CD4-positive, alpha-beta T cell treated with Interleukin-6 for 4 hours (primary cell): Measurements from ENCODE around the gene ATP5PB.

Experiments used
- DNase-seq: peaks from one replicate; pipeline ENCODE4 v3.0.0-alpha.2; 2020; ENCODE audit warnings: mixed read lengths

ATP5PB gene

DNA sequence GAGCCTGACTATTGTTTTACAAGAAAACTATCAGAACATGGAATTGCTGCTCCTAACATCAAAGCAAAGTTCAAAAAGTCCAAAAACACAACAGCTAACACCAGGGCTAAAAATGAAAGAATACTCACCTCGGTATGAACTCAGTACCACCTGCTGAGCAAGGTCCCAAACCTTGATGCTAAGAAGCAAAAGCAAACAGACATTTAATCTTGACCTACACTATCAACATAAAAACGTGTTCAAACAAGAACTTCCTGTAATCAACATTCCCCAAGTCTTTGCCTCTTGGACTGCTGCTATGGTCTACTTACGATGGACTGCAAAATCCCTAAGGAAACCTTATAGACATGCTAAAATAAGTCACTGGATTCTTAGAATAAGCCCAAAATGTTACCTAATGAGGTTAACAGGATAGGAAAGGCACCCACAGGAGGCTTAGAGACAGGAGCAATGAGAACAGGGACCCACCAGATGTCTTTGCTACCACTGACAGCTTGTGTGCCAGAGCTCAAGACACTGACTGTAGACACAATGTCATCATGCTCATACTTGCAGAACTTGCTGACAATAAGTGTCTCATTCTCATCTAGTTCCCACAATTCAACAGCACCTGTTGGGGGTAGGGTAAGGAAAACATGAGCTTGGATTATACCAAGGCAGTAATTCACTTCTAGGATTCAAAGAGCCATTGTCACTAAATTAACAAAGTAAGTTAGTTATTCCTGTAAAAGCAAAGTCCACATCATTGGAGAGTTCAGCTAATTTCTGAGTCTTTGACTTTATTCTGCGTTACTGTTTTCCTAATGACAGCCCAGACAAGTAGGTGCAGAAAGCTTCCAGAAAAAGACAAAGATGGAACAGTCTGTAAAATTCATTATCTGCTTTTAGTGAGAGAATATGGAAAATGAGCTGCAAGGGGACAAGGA lies 2.0 kb upstream of the ATP5PB start:
- DNase-seq = no peak

DNA sequence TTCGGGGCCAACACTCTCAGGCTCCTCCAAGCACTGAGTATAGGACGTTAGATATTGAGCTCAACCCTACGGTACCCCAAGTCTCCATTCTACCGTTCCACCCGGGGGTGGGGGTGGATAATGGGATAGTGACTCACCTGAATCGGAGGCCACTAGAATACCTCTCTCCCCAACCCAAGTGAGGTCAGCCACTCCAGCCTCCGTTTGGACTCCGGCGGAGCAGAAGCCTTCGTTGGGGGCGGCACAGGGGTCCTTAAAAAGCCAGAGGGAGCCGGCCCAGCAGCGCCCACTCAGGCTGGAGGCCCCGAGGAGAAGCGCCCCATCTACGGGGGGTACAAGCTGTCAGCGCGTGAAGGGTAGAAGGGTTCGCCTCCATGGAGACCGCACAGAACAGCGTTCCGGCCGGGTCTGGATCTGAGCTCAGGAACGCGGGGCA lies 764 bp upstream of the ATP5PB start:
- DNase-seq = no peak

DNA sequence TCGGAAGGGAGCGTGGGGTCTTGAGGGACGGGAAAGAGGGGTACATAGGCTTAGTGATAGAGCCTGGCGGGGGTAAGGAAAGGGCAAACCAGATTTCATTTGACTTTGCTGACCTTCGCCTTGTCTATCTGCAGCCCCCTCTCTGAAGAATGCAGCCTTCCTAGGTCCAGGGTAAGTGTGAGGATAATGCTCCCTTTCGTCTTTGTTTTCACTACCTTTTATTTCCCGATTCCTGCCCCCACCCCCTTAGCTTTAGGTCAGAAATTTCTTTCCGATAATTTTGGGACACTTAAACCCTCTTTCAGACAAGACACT lies 396 bp downstream of the ATP5PB start:
- DNase-seq = no peak

DNA sequence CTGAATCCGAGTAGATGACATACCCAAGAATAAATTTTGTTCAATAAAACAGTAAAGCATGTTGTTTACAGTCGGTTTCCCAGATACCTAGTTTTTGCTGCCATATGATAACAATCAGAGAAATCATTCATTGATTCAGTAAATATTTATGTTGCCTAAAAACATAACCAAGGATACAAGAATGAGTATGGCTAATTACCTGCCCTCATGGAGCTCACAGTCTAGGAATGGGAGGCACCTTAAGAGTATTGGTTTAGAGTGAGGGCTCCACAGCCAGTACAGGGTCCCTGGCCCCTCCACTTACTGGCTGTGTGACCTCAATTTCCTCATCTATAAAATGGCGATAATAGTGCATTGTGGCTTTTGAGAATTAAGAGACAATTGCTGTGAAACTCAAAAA lies 921 bp downstream of the ATP5PB start:
- no peak for DNase-seq

DNA sequence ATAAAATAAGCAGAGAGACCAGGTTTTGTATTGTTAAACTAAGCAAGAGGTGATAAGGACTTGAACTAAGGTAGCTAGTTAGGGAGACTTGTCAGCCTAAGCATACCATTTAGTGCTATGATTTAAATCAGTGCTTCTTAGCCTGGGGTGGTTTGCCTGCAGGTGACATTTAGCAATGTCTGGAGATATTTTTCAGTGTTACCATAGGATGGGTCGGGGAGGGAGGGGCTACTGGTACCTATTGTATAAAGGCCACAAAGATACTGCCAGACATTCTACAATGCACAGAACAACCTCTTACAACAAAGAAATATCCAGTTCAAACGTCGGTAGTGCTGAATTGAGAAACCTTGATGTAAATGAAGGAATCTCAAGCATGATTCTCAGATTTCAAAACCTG lies 3.3 kb downstream of the ATP5PB start:
- DNase-seq = no peak

DNA sequence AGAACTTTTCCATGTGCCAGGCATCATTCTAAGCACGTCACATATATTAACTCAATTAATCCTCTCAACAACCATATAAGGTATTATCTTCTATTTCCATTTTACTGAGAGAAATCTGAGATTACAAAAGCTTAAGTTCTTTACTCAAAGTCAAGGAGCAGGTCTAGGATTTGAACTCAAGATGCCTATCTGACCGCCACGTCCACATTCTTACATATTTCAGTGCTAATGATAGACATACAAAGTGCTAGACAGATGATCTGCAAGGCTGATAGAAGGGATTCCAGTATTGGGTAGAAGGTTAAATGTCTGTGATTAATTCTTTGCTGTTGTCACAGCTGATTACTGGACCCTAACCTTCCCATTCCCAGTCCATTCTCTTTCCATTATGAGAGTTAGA lies 4.4 kb downstream of the ATP5PB start:
- DNase-seq = no peak

DNA sequence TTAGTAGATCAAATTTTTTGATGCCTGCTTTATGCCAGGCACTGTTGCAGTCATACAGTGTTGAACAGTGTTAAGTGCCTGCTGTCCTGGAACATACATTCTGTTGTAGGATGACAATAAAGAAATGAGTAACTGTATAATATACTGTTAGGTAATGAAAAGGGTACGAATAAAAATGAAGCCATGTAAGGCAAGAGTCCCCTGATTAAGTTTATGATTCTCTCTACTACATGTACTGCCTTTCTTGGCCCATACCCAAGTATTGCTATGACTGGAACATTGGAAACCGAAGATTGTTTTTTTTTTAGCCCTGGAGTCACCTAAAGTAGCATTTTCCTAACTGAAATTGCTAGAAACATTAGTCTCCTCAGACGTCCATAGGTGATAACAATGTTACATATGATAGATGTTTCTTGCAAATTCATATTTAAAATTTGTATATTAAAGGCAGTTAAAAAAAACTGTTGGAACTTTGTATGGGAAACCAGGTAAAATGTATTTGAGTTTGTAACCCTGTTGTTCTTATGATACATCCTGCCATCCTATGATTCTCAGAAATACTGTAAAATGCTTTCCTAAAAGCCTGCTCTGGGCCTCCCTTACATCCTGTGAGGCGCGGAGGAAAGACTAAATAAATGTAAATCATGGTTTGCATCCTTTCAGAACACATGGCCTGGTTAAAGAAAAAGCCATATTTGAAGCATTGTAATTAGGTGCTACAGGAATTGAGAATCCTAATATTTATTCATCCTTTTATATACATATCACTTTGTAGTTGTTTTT lies 5.8 kb downstream of the ATP5PB start:
- DNase-seq = no peak

DNA sequence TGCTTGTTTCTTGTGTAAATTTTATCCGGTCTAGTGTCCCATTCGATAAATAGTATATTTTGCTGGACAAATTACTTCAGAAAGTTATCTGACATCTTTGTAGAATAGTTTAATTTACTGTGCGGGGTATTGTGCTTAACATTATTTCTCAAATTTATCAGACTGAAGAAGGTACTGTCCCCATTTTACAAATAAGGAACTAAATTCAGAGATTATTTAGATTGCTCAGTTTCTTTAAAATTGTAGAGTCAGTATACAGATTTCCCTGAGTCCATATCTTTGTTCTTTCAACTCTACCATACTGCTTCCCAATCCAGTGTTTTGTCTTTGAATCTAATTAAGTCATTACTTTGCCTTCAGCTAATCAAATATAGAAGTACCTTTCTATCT lies 6.4 kb downstream of the ATP5PB start:
- no peak for DNase-seq

DNA sequence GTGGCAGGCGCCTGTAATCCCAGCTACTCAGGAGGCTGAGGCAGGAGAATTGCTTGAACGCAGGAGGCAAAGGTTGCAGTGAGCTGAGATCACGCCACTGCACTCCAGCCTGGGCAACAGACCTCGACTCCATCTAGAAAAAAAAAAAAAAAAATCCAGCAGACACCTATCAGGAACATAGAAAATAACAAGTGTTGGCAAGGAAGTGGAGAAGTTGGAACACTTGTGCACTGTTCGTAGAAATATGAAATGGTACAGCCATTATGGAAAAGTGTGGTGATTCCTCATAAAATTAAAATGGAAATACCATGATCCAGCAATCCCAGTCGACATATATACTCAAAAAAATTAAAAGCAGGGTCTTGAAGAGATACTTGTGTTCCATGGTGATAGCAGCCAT lies 12.5 kb downstream of the ATP5PB start:
- no peak for DNase-seq

DNA sequence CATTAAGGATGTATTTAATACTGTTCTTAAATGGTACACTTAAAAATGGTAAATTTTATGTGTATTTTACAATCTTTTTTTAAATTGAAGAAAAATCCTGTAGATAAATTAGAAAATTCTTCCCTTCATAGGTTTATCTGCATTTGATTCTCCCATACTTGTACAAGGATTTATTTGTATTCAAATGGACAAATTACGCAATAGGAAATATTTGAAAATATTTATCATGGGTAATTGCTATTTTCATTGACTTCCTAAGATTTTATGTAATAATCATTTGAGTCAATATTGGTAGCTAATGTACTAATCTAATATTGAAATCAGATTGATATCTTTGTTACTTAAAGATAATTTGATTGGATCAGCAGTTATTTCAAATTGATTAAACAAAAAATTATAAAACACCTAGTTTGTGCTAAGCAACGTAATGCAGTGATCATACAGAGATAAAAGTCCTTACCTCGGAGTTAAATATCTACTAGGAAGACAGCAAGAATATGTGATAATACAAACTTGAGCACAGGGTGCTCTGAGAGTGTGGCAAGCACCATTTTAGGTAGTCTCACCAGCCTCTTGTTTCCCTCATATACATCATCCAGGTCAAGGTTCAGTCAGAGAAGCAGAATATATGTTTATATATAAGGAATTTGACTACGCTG lies 13.2 kb downstream of the ATP5PB start:
- no peak for DNase-seq

DNA sequence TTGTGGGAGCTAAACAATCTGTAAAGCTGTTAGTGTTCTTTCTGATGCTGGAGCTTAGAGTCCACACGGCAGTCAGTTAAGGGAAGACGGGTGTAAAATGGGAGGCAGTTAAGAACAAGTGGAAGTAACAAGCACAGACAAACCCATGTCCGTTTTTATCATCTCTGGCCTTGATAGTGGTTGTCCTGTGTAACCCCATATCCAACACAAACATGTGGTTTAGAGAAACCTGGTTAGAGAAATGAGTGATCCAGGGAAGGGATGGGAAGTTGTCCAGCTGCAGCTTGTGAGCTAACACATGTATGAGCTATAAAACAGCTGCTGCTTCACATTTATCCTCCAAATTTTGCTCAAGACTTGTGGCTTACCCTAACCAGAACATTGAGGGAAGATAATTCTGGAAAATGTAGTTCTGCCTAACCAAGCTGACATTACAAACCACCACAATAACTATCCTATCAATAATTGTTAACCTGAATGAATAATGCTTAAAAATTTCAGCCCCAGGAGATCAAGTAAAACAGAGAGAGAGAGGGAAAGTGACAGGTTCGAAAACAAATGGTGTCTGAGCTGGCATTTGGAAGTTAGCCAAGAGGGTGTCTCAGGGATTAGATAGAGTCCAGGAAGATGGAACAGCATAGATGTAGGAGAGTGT lies 13.9 kb downstream of the ATP5PB start:
- DNase-seq = no peak

DNA sequence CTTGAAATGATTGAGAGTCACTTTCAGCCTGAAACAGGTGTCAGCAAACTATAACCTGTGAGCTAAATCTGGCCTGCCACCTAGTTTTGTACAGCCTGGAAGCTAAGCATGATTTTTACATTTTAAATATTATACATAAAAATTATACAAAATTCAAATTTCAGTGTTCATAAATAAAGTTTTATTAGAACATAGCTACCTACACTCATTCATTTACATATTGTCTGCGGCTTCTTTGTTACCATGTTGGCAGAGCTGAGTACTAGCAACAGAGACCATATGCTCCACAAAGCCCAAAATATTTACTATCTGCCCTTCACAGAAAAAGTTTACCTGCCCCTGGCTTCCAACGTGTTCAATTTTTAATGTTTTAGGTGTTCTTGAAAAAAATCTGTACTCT lies 16.5 kb downstream of the ATP5PB start:
- no peak for DNase-seq

DNA sequence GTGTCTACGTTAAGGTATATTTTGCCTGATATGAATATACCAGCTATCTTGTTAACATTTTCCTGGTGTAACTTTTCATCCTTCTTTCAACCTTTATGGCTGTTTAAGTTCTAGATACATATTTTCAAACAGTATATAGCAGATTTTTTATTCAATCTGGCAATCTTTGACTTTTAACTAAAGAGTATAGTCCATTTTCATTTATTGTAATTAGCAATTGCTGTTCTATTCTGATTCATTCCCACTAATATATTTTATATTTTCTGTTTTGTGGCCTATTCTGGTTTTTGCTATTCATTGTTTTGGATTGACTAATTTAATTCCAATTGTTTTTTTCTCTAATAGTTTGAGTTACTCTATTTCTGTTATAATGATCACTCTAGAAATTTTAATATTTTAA lies 17.2 kb downstream of the ATP5PB start:
- no peak for DNase-seq

DNA sequence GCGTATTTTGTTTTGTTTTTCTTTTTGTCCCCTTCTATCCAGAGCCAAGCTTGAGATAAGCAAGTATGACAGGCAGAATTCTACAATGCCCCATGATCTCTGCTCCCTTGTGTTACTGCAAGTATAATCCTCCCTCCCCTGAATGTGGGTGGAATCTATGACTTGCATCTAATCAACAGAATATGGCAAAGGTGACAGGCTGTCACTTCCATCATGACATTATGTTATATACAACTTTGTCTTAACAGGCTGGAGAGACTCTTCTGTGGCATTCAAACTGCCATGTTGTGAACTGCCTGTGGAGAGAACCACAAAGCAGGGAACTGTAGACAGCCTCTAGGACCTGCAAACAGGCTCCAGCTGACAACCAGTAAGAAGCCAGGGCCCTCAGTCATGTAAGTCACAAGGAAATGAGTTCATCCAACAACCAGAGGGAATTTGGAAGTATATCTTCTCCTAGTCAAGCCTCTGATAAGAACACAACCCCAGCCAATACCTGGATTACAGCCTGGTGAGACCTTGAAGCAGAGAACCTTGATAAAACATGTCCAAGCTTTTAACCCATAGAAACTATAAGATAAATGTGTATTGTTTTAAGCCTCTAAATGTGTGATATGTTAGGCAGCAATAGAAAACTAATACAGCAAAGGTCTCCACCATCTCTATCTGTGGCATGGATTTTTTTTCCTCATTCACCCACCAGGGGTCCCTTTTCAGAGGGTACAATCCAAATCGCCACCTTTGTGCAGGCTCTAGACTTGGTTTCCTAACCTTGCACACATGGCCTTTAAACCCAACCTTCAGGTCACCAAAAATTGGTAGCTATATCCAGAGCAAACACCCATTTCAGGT lies 18.8 kb downstream of the ATP5PB start:
- no peak for DNase-seq

DNA sequence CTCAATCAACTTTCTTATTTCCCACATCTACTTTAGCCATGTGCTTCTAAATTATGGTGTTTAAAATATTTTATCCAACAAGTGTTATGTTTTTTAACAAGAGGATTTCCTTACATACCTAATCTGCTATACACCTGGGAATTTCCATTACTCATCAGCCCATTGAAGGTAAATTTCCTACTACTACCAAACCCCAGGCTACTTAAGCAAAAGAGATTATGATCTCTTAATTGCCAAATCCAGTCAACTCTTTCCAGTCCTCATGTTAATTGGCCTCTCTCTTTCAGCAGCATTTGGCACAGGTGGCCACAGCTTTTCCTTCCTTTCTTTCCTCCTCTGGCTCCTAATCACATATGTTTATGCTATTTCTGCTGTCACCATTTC lies 19.4 kb downstream of the ATP5PB start:
- no peak for DNase-seq

DNA sequence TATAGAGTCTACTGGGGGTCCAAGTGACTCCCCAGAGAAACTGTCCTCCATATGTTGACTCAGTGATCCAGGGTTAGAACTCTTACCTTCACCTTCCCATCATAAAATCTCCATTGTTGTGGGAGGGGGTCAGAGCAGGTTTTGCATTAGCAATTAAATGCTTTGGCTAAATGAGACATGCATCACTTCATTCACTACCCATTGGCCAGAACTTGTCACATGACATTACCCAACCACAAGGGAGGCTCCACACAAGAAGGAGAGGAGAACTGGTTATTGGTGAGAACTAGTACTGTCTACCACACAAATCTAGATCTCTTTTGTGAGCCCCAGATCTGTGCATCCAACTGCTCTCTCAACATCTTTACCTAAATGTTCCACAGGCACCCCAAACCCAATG lies 20.3 kb downstream of the ATP5PB start:
- no peak for DNase-seq

DNA sequence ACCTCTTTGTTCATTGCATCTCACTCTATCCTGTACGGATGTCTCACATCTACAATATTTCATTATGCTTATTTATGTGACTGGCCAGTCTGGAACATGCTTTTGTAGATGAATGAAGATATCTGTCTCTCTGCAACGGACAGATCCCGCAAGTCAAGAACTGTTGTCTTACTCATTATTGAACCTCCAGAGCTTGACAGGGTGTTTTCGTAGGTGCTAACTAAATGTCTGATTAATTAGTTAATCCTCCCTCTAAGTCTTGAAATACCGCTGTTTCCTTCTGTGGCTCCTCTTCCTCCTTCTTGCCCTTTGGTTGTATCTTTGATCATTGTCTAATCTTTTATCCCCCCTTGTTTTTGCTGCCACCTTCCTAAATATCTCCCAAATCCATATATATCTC lies 21.3 kb downstream of the ATP5PB start:
- no peak for DNase-seq

DNA sequence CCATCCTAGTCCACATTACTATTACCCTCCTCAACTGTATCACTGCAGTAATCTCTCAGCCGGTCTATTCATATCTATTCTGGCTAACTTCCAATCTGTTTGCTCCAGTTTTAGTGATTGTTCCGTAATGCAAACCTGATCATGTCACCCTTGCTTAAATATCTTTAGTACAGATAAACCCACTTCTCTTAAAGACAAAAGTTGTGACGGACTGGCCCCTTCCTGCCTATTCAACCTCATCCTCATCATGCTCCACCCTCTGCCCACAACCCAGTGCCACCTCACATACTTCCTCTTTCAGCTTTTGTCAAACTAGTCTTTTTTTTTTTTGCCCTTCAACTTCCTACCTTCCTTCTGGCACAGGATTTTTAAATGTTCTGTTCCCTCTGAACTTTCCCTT lies 21.7 kb downstream of the ATP5PB start:
- DNase-seq = peak; percentile 83

DNA sequence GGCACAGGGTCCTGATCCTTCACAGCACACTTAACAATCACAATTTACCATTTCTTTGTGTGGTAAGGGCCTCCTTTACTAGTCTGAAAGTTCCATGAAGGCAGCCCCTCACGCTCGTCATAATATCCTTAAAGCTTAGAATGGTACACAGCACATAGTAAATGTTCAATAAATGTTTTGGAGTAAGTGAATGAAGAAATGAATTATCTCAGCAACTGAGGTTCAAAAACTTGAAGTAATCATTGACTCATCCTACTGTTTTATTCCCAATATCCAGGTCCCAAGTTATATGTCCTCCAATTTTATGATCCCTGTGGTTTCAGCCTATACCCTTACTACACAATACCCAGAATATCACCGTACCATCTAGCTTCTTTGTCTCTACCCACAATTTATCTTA lies 22.3 kb downstream of the ATP5PB start:
- no peak for DNase-seq

DNA sequence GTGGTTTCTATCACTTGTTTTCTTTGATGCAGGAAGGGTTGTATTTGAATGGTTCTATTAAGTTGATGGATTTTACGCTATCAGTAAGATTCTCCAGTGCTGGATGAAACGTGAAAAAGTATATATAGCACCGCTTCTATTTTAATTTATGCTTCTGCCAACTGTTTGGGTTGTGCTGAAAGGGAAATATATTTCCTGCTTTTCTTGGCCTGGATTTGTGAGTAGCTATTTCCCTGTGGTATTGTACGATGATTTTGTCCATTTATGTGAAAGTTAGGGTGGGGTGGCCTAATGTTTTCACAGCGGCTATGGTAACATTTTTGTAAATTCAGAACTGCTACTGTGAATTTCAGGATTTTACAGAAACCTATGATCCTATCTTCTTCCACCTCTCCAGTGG lies 24.8 kb downstream of the ATP5PB start:
- DNase-seq = no peak

DNA sequence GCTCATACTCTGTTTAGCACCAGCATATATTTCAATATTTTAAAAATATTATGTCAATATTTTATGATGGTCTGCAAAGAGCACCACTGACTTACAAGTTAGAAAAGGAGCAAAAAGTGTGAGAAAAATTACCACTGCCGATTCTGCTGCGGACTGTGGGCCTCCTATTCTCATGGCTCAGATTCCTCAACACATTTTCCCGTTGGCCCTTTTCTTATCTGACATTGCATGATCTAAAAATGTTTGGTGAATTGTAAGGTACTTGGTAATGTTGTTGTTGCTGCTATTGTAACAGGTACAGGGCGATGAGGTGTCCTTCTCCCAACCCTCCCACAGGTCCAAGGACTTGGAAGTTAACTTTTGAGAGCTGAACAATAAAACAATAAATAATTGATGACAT lies 25.3 kb downstream of the ATP5PB start:
- DNase-seq = no peak

DNA sequence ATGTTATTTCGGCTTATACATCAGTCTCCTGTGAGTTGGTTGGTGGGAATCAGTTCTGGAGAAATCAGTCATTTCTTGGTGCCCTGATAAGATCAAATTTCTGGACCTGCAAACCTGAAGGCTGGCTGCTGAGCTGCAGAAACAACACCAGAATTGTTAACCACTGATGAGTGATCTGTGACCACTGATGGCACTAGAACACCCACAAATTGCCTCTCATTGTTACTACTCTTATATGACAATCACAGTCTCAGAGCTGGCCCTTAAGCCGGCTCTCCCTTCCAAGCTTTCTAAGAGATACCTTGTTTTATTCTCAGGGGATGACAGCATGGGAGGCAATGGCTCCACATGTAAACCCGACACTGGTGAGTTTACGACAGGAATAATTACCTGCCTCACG lies 26.4 kb downstream of the ATP5PB start:
- peak; percentile 25 for DNase-seq
